ENCODE results near the gene ANXA11. TPM values are rescaled to one million over a fixed set of nuclear protein-coding genes. Genes with fewer than 3 reads are reported as not detected.

The ANXA11 gene
- polyA plus RNA-seq, 4 donors = 140 to 156 (median 149) TPM

- no peak for DNase-seq (ENCODE audit: low read depth in 4 of 4, low spot score in 3 of 4)
Observed at GRCh38 chr10:80167471-80168161, 37.7 kb downstream of the ANXA11 start.

- no peak for DNase-seq (ENCODE audit: low read depth in 4 of 4, low spot score in 3 of 4)
Observed at GRCh38 chr10:80166581-80167470, 38.5 kb downstream of the ANXA11 start.

DNA sequence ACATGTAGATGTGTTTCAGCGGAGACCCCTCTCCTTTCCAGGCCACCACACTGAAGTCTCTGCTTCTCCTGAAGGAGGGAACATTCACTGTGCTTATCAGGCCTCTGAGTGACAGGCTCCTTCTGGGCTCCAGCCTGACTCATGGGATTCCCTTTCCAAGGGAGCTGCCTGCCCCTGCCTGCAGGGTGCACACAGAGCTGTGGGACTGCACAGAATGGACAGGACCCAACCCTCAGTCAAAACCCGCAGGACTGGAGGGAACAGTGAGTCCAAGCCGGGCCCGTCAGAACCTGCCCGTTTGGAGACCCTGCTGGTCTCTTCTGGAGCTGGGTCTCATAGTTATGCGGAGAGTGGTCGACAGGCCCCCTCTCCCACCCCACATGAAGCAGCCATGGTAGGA, 40.2 kb downstream of the ANXA11 start:
- DNase-seq (ENCODE audit: low read depth in 4 of 4, low spot score in 3 of 4) = no peak

GRCh38 chr10:80164596-80164995, 40.7 kb downstream of the ANXA11 start:
- no peak for DNase-seq (ENCODE audit: low read depth in 4 of 4, low spot score in 3 of 4)

DNA sequence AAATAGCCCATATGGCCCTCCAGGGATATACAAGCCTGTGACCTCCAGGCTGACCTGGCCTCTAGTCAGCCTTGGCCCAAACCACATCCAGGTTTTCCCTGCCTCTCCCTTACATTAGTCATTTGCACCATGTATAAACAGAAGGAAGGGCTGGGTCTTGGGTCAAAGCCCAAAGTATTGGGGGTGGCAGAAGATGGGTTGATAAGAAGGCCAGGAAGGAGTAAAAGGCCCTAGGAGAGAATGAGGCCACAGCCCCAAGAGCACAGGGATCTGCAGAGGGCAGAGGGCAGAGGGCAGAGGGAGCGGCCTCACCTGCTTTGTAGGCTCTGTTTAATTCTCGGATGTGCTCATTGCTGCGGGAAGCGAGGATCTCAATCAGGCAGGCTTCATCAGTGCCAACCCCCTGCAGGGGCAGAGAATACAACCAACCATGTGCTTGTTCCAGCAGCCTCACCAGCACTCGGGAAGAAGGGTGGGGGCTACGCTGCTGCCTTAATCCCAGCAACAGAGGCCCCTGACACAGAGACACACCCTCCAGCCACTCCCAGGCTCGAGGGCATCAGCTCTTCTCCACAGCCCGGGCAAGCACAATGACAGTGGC, 41.5 kb downstream of the ANXA11 start:
- no peak for DNase-seq (ENCODE audit: low read depth in 4 of 4, low spot score in 3 of 4)

- no peak for DNase-seq (ENCODE audit: low read depth in 4 of 4, low spot score in 3 of 4)
Observed at GRCh38 chr10:80161321-80162083, 43.8 kb downstream of the ANXA11 start.

- no peak for DNase-seq (ENCODE audit: low read depth in 4 of 4, low spot score in 3 of 4)
Observed at GRCh38 chr10:80160361-80161320, 44.7 kb downstream of the ANXA11 start.

GRCh38 chr10:80159166-80159873, 46.0 kb downstream of the ANXA11 start:
- DNase-seq (ENCODE audit: low read depth in 4 of 4, low spot score in 3 of 4) = no peak

DNA sequence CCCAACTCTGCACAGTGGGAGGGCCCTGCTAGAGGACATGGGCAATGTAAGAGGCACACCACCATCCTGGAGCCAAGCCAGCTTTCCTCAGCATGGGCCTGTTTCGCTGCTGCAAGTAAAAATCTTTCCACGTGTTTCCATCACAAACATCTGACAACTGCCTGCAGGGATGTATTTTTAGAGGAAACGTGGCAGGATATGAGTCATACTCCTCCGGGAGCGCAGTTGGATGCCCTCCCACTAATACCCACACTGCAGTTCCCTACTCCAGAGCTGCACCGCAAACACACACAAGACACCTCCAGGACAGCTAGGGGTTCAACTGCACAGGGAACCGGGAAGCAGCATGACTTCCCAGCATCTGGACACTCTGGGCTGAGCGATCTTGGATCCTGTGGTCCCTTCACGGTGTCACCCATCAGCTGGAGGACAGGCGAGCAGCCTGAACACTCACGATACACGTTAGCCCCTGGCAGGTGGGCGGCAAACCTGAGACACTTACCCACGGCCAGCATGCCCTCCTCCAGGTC, 46.7 kb downstream of the ANXA11 start:
- DNase-seq (ENCODE audit: low read depth in 4 of 4, low spot score in 3 of 4) = peak in 1 of 4 donors; percentile 10

GRCh38 chr10:80158126-80158525, 47.2 kb downstream of the ANXA11 start:
- no peak for DNase-seq (ENCODE audit: low read depth in 4 of 4, low spot score in 3 of 4)

- no peak for DNase-seq (ENCODE audit: low read depth in 4 of 4, low spot score in 3 of 4)
Observed at GRCh38 chr10:80157561-80157960, 47.8 kb downstream of the ANXA11 start.

DNA sequence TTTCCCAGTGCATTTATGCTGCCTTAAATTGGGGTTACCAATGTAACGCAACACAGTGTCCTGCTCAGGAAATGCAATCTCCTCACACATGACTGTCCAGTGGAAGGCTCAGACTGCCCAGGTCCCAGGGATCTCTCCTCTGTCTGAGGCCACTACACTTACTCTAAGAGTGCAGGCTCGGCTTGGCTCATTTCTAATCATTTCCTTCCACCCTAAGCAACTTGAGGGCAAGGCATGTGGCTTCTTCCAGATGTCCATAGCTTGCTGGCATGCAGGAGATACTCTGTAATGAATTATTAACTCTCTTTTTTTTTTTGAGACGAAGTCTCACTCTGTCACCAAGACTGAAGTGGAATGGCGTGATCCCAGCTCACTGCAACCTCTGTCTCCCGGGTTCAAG, 49.1 kb downstream of the ANXA11 start:
- DNase-seq (ENCODE audit: low read depth in 4 of 4, low spot score in 3 of 4) = no peak

- DNase-seq (ENCODE audit: low read depth in 4 of 4, low spot score in 3 of 4) = no peak
Observed at GRCh38 chr10:80155696-80156215, 49.6 kb downstream of the ANXA11 start.

- no peak for DNase-seq (ENCODE audit: low read depth in 4 of 4, low spot score in 3 of 4)
Observed at GRCh38 chr10:80154978-80155695, 50.2 kb downstream of the ANXA11 start.

DNA sequence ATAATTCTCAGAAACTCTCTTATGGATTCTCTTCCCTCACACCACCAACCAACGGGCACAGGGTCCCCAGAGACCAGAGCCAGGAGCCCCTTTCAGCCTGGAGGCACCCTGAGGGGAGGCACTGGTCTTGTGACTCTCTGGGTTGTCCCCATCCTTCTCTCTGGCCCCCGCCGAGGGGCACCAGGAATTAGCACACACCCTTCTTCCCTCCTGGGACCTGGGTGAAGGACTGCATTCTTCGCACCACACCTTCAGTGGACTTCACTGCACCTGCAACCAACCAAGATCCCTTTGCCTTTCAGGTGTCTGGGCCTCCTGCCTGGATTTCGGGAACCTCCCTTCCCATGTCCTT, 50.7 kb downstream of the ANXA11 start:
- DNase-seq (ENCODE audit: low read depth in 4 of 4, low spot score in 3 of 4) = no peak

GRCh38 chr10:80153460-80153859, 51.9 kb downstream of the ANXA11 start:
- no peak for DNase-seq (ENCODE audit: low read depth in 4 of 4, low spot score in 3 of 4)

GRCh38 chr10:80152820-80153219, 52.5 kb downstream of the ANXA11 start:
- no peak for DNase-seq (ENCODE audit: low read depth in 4 of 4, low spot score in 3 of 4)

DNA sequence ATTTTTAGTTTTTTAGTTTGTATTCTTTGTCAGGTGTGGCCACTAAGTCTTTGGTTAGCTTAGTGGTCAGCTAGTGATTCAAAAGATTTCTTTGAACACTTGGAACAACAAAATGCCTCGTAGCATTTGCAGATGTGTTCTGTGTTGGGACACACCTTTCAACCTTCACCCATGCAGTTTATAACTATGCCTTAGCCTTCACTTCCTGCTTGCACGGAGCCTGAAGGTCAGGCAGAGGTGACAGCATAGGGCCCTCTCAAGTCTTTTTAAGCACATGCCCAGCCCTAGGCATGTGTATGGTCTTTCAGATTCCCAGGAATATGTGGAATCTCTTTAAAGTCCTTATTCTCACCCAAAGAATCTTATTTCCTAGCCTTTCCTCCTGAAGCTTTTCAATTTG, 55.2 kb downstream of the ANXA11 start:
- no peak for DNase-seq (ENCODE audit: low read depth in 4 of 4, low spot score in 3 of 4)
